DMS 273 treated with DMSO at 0.1 percent for 48 hours (cell line): ENCODE results near the gene IFNA10.
A peak's percentile ranks its signal among the peaks of the same experiment; 100 is the strongest.
"Not testable (repeated sequence)": the region's sequence is repeated elsewhere in the genome, so short reads cannot be mapped to it uniquely, and the experiment has no call there.

Experiments
- DNase-seq: peaks from one replicate; lab custom pipeline; 2025; lab: John Stamatoyannopoulos, UW

Gene IFNA10

DNA sequence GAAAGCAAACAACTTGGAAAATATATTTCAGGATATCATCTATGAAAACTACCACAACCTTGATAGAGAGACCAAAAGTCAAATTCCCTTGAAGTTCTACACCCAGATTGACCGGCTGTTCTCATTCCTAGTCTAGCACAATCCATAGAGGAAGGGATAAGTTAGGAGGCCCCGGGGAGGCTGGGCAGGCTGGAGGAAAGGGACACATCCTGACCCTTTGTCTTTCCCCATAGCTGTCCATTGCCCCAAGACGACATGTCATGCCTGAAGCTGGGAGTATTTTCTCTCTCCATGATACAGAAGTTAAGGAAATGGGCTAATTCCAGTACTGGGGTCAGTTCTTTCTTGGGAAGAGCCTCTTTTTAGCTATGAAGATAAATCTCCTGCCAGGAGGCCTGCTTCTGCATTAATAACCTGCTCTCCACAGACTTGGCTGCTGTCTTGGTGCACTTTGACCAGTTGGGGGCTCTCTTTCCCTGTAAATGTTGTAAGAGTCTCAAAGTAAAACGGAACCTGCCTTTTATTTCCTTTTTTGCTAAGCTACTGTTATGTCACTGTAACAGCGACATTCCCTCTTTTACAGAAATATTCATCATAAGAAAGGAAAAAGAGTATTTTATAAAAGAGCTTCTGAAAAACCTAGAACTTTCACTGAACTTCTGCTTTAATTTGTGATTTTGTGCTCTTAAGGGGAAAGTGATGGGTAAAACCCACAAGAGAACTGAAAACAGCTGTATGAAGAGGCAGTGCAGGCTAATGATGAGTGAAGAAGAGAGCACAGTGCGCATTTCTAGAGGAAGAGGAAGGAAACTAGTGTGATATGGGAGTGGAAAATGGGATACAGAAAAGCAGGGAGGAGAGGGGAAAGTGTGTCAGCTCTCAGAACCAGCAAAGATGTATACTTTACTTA is 11.8 kb downstream of the IFNA10 start:
- DNase-seq: peak; percentile 4

DNA sequence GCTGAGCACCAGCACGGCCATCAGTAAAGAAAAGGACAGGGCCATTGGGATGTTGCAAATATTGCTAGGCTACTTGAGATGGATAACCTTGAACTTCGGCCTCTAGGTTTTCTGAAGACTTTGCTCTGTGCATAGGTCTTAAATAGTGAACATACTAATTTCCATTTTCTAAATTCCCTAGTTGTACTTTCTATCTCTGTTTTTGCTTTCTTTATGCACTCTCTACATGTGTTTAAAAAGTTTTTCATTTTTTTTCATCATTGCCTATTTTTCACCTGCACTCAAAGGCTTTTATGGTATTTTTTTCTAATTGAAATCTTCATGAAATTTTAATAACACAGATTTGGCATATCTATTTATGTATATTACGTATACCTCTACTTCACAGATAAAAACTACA is 19.5 kb downstream of the IFNA10 start, which contains the start of gene IFNA4:
TSS of gene IFNA4 (minus strand) at position 101 of the 400 bp plus-strand sequence. CDS start at position 45, 56 bp downstream.
- not testable (repeated sequence) for DNase-seq

DNA sequence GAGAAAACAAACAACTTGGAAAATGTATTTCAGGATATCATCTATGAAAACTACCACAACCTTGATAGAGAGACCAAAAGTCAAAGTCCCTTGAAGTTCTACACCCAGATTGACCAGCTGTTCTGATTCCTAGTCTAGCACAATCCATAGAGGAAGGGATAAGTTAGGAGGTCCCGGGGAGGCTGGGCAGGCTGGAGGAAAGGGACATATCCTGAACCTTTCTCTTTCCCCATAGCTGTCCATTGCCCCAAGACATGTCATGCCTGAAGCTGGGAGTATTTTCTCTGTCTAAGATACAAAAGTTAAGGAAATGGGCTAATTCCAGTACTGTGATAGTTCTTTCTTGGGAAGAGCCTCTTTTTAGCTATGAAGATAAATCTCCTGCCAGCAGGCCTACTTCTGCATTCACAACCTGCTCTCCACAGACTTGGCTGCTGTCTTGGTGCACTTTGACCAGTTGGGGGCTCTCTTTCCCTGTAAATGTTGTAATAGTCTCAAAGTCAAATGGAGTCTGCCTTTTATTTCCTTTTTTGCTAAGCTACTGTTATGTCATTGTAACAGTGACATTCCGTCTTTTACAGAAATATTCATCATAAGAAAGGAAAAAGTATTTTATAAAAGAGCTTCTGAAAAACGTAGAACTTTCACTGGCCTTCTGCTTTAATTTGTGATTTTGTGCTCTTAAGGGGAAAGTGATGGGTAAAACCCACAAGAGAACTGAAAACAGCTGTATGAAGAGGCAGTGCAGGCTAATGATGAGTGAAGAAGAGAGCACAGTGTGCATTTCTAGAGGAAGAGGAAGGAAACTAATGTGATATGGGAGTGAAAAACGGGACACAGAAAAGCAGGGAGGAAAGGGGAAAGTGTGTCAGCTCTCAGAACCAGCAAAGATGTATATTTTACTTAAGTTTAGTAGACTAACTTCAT is 23.9 kb downstream of the IFNA10 start:
- DNase-seq: not testable (repeated sequence)

DNA sequence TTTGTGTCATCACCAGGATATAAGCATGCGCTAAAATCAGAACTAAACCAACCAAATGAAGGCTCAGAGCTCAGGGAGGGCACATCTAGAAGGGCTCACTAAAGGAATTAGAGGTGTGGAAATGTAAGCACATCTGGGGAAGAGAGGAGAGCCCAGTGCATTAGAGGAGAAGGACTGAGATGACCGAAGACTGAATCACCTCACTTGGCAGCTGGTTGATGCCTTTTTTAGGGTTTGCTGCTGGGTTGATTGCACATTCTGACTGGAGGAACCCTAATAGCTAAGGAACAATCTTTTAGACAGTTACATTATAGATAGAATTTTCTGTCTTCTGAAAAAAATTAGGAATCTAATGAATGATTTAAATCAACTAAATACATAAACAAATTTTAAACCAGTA is 32.3 kb downstream of the IFNA10 start:
- no peak for DNase-seq

DNA sequence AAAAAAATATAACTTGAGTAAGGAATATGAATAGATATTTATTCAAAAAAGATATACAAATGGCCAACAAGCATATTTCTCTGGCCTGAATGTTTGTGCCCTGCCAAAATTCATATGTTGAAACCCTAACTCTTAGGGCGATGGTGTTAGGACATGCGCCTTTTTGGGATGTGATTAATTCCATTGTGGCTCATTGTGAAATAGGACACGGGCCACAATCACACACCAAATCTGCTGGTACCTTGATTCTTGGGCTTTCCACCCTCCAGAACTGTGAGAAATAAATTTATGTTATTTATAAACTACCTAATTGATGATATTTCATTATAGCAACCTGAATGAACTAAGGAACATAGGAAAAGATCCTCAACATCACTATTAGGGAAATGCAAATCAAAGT is 34.8 kb downstream of the IFNA10 start:
- DNase-seq: no peak

DNA sequence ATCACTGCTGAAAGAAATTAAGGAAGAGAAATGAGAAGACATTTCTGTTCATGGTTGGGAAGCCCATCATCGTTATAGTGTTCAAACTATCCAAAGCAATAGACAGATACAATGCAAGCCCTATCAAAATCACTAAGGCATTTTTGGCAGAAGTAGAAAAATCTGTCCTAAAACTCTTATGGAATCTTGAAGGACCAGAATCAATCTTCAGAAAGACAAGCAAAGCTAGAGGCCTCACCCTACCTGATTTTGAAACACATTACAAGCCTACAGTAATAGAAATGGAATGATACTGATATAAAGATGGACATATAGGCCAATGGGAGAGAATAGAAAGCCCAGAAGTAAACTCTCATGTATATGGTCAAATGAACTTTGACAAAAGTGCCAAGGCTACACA is 35.6 kb downstream of the IFNA10 start:
- no peak for DNase-seq

DNA sequence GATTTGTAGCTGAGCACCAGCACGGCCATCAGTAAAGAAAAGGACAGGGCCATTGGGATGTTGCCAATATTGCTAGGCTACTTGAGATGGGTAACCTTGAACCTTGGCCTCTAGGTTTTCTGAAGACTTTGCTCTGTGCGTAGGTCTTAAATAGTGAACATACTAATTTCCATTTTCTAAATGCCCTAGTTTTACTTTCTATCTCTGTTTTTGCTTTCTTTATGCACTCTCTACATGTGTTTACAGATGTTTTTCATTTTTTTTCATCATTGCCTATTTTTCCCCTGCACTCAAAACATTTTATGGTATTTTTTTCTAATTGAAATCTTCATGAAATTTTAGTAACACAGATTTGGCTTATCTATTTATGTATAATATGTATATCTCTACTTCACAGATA is 40.4 kb downstream of the IFNA10 start, which contains the start of gene IFNA21:
TSS of gene IFNA21 (minus strand) at position 101 of the 400 bp plus-strand sequence. CDS start at position 53, 48 bp downstream.
- not testable (repeated sequence) for DNase-seq

DNA sequence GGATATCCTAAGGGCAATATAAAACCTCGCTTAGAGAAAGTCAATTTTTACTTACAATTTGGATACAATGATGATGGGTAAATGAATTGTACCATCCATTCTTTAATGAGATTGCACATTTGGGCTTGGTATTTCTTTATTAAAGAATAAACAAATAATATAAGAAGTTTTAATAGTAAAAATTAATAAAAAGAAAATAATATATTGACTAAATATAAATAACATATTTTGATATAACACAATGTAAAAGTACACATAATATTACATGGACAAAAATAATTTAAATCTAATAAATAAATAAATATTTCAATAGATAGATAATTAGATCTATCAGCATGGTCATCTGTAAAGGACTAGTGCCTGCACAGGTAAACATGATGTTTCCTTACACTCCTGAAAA is 41.4 kb downstream of the IFNA10 start:
- no peak for DNase-seq

DNA sequence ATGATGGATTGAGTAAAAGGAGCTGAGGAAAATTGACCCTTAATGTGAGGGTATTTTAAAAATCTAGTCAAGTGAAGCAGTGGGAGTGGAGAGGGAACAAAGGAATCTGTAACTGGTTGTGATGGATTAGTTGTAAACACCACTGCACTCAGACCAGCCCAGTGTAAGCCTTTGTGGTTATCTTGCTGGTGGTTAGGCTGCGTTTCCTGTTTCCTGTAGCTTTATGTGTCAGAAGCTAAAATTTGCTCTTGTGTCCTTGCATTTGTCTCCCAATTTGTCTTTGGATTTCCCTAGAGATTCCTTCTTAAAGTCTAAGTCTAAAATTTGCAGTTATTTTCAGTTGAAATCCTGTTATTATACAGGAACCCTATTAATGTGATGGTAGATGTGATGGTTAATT is 46.8 kb downstream of the IFNA10 start:
- DNase-seq: no peak
